ENCODE measurements around the gene KRT83.

Gene KRT83

DNA sequence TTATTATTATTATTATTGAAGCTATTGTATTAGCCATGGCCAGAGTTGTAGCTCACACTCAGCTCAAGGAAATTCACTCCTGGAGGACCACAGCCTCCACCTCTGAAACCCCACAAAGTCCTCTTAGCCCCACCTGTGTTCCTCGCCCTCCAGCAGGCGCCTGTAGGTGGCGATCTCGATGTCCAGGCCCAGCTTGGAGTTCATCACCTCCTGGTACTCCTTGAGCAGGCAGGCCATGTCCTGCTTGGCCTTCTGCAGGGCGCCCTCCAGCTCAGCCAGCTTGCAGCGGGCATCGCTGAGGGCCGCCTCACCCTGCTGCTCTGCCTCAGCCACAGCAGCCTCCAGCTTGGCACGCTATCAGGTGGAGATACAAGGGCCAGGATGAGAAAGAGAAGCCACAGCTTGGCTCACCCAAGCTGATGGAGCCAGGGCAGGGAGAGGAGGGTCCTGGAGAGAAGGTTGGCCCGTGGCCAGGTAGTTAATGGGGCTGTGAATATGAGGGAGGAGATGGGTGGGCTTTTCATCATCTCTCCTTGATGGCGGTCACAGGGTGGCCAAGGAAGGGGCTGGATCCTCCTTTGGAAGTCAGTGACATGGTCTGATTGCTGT lies 41.0 kb upstream of the KRT83 start:
- TF ChIP-seq, protein P1, sequence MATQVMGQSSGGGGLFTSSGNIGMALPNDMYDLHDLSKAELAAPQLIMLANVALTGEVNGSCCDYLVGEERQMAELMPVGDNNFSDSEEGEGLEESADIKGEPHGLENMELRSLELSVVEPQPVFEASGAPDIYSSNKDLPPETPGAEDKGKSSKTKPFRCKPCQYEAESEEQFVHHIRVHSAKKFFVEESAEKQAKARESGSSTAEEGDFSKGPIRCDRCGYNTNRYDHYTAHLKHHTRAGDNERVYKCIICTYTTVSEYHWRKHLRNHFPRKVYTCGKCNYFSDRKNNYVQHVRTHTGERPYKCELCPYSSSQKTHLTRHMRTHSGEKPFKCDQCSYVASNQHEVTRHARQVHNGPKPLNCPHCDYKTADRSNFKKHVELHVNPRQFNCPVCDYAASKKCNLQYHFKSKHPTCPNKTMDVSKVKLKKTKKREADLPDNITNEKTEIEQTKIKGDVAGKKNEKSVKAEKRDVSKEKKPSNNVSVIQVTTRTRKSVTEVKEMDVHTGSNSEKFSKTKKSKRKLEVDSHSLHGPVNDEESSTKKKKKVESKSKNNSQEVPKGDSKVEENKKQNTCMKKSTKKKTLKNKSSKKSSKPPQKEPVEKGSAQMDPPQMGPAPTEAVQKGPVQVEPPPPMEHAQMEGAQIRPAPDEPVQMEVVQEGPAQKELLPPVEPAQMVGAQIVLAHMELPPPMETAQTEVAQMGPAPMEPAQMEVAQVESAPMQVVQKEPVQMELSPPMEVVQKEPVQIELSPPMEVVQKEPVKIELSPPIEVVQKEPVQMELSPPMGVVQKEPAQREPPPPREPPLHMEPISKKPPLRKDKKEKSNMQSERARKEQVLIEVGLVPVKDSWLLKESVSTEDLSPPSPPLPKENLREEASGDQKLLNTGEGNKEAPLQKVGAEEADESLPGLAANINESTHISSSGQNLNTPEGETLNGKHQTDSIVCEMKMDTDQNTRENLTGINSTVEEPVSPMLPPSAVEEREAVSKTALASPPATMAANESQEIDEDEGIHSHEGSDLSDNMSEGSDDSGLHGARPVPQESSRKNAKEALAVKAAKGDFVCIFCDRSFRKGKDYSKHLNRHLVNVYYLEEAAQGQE (IDR thresholded peaks at IDR 0.05; ENCODE audit: insufficient read depth in 1 of 2, low read depth in 2 of 2, low read length in 2 of 2): no peak
- no peak for TF ChIP-seq FOXP2 (optimal IDR thresholded peaks at IDR 0.05; ENCODE audit: borderline replicate concordance, extremely low read depth, extremely low read length, insufficient read depth)
- no peak for TF ChIP-seq TAF1 (IDR thresholded peaks at IDR 0.05; ENCODE audit: borderline replicate concordance, insufficient read depth, low read length)
- no peak for TF ChIP-seq POLR2AphosphoS5 (IDR thresholded peaks at IDR 0.05; ENCODE audit: low read depth, low read length)
- TF ChIP-seq SIN3A (IDR thresholded peaks at IDR 0.05; ENCODE audit: borderline replicate concordance, insufficient read depth, low read length): no peak

GRCh38 chr12:52361553-52361952 lies 40.4 kb upstream of the KRT83 start:
- TF ChIP-seq POLR2AphosphoS5 (IDR thresholded peaks at IDR 0.05; ENCODE audit: low read depth, low read length) (no peak), TAF1 (IDR thresholded peaks at IDR 0.05; ENCODE audit: borderline replicate concordance, insufficient read depth, low read length) (no peak), SIN3A (IDR thresholded peaks at IDR 0.05; ENCODE audit: borderline replicate concordance, insufficient read depth, low read length) (no peak), FOXP2 (optimal IDR thresholded peaks at IDR 0.05; ENCODE audit: borderline replicate concordance, extremely low read depth, extremely low read length, insufficient read depth) (no peak)
- TF ChIP-seq, protein P1 (IDR thresholded peaks at IDR 0.05; ENCODE audit: insufficient read depth in 1 of 2, low read depth in 2 of 2, low read length in 2 of 2): no peak

DNA sequence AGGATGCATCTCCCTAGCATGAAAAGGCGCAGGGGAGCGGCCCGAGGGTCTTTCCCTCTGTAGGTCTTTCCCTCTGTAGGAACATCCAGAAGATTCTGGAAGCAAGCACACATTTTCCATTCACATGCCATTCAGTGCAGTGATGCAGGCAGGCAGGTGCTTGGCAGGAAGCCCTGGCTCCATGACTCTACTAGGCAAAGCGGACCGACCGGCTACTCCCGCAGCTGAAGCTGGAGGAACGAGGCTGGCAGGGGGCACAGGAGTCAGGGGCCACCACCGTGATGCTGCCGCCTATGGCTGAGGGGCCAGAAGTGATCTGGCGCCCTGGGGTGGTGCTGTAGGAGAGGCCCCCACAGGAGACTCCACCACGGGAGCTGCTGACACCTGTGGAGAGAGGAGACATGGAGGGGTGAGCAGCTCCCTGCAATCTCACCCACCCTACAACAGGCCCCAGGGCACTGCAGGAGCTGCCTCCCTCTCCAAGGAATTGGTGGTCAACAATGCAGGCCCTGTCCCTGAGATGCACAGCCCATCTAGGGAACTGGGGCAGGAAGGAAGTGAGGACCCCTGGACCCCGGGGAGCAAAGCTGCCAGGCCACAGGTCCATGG lies 39.6 kb upstream of the KRT83 start:
- no peak for TF ChIP-seq TAF1 (IDR thresholded peaks at IDR 0.05; ENCODE audit: borderline replicate concordance, insufficient read depth, low read length)
- TF ChIP-seq SIN3A (IDR thresholded peaks at IDR 0.05; ENCODE audit: borderline replicate concordance, insufficient read depth, low read length): no peak
- TF ChIP-seq, protein P1 (IDR thresholded peaks at IDR 0.05; ENCODE audit: insufficient read depth in 1 of 2, low read depth in 2 of 2, low read length in 2 of 2): no peak
- TF ChIP-seq POLR2AphosphoS5 (IDR thresholded peaks at IDR 0.05; ENCODE audit: low read depth, low read length): no peak
- TF ChIP-seq FOXP2 (optimal IDR thresholded peaks at IDR 0.05; ENCODE audit: borderline replicate concordance, extremely low read depth, extremely low read length, insufficient read depth): no peak

DNA sequence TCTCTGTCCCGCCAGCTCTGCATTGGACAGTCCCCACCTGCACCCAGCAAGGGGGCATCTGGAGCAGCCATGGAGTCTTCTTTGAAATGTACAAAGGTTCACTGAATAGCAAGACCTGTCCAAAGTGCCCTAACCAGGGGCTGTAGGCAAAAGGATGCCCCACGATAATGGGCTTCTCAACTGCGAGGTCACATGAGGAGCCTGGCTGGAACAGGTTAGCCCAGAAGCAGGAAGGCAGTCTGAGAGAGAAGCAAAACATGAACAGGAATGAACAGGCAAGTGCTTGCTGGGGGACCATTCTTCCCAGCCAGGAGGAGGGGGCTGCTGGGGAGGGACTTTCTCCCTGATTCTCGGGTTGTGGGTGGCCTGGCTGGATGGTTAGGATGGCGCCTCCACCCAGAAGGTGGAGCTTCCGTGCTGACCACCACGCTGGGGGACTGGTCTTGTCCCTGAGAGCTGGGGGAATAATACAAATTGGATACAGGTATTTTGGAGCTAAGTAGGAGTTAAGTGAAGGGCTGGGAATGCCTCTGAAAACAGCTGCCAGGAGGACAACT lies 39.0 kb upstream of the KRT83 start:
- TF ChIP-seq, protein P1 (IDR thresholded peaks at IDR 0.05; ENCODE audit: insufficient read depth in 1 of 2, low read depth in 2 of 2, low read length in 2 of 2): no peak
- TF ChIP-seq SIN3A (IDR thresholded peaks at IDR 0.05; ENCODE audit: borderline replicate concordance, insufficient read depth, low read length): no peak
- TF ChIP-seq POLR2AphosphoS5 (IDR thresholded peaks at IDR 0.05; ENCODE audit: low read depth, low read length): no peak
- TF ChIP-seq FOXP2 (optimal IDR thresholded peaks at IDR 0.05; ENCODE audit: borderline replicate concordance, extremely low read depth, extremely low read length, insufficient read depth): no peak
- no peak for TF ChIP-seq TAF1 (IDR thresholded peaks at IDR 0.05; ENCODE audit: borderline replicate concordance, insufficient read depth, low read length)

All from PFSK-1 (cell line).